Stimulated activated naive CD8-positive, alpha-beta T cell treated with anti-CD3 and anti-CD28 coated beads, Interleukin-15, Interleukin-2, amounts not matched to agents 100 U/mL and 50 U/mL, for 24 hours (primary cell): ENCODE measurements around the gene NHLH2.

Experiments used
- ATAC-seq: fragments of 150-1000 bp; cut with Tn5 transposase; one replicate; pipeline ENCODE4 v1.10.0; 2021
- DNase-seq: peaks from one replicate; pipeline ENCODE4 v3.0.0; 2021

NHLH2 gene

GRCh38 chr1:115840605-115841460, at the start of gene NHLH2:
TSS of gene NHLH2 (minus strand) at chr1:115841126. CDS start at chr1:115838372, 2,754 bp downstream.
- ATAC-seq (no peak), DNase-seq (no peak)

GRCh38 chr1:115890580-115890979, 49.7 kb upstream of the NHLH2 start:
- DNase-seq (no peak), ATAC-seq (no peak)

- DNase-seq = no peak
- ATAC-seq = no peak
These were observed 48.0 kb upstream of the NHLH2 start for GRCh38 chr1:115888976-115889375.

GRCh38 chr1:115882913-115883902, 42.3 kb upstream of the NHLH2 start:
- DNase-seq (no peak), ATAC-seq (no peak)

- ATAC-seq (no peak), DNase-seq (no peak)
These were observed 40.2 kb upstream of the NHLH2 start for GRCh38 chr1:115880981-115881672.

GRCh38 chr1:115879977-115880376, 39.1 kb upstream of the NHLH2 start:
- DNase-seq (no peak), ATAC-seq (no peak)

GRCh38 chr1:115877511-115877910, 36.6 kb upstream of the NHLH2 start:
- DNase-seq (no peak), ATAC-seq (no peak)

- DNase-seq (no peak), ATAC-seq (no peak)
These were observed 34.0 kb upstream of the NHLH2 start for GRCh38 chr1:115874904-115875303.

- no peak for DNase-seq
- ATAC-seq = no peak
These were observed 33.6 kb upstream of the NHLH2 start for GRCh38 chr1:115874497-115874896.

- ATAC-seq (no peak), DNase-seq (no peak)
These were observed 32.3 kb upstream of the NHLH2 start for GRCh38 chr1:115873184-115873583.

- no peak for DNase-seq
- ATAC-seq = no peak
These were observed 28.1 kb upstream of the NHLH2 start for GRCh38 chr1:115869064-115869463.

- no peak for DNase-seq
- ATAC-seq = no peak
These were observed 26.3 kb upstream of the NHLH2 start for GRCh38 chr1:115867216-115867615.

GRCh38 chr1:115865704-115866380, 24.9 kb upstream of the NHLH2 start:
- DNase-seq (no peak), ATAC-seq (no peak)

- DNase-seq (no peak), ATAC-seq (no peak)
These were observed 21.5 kb upstream of the NHLH2 start for GRCh38 chr1:115862403-115862802.

- DNase-seq (no peak), ATAC-seq (no peak)
These were observed 13.1 kb upstream of the NHLH2 start for GRCh38 chr1:115854005-115854404.

GRCh38 chr1:115850937-115851336, 10.0 kb upstream of the NHLH2 start:
- ATAC-seq = no peak
- no peak for DNase-seq

GRCh38 chr1:115847787-115848186, 6.9 kb upstream of the NHLH2 start:
- DNase-seq (no peak), ATAC-seq (no peak)

- ATAC-seq (no peak), DNase-seq (no peak)
These were observed 2.0 kb upstream of the NHLH2 start for GRCh38 chr1:115842948-115843347.

GRCh38 chr1:115839679-115840237, 1.2 kb downstream of the NHLH2 start:
- no peak for DNase-seq
- ATAC-seq = no peak

GRCh38 chr1:115839029-115839678, 1.8 kb downstream of the NHLH2 start:
- no peak for ATAC-seq
- DNase-seq = peak; percentile 15
